Measurements from ENCODE around the gene CLRN1.
A peak's percentile ranks its signal among the peaks of the same experiment; 100 is the strongest.

The CLRN1 gene

DNA sequence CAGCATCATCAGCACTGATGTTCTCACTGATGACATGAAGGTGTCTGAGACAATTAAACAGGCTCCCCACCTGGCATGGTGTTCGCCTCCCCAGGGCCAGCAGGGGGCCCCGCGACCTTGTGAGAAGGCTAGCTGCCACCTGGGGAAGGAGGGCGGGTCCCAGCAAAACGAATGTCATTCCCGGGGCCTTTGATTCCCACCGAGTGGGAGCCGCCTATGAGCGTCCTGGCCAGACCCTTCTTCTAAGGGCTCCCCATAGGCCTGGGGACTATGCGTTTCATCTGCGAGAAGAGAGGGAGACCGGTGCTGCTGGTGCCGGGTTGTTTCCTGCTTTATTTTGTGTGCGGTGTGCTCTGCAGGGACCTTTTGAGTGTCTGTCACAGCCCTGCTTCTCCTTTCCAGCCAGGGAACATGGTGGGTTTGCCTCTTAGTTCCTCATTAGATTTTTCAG is 46.8 kb downstream of the CLRN1 start:
- peak; percentile 57 for FAIRE-seq
- peak; percentile 51 for DNase-seq (ENCODE audit: insufficient read length, low spot score)

DNA sequence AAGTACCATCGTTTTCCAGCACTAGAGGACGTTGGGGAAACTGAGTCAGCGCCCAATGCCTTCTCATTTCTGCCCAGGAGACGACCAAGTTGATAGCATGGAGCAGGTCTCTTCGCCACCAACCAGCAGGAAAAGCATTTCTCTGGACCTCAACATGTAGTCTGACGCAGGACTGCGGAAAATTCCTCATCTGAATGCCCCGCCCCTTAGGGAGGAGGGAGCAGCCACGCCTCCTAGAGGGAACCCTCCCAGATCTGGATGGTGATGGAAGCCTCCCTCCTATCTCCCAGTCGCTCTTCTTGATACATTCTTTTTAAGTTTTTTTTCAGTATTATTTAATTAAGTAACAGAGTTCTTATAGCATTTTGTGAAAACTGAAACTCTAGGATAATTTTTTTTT is 49.9 kb downstream of the CLRN1 start:
- DNase-seq (ENCODE audit: insufficient read length, low spot score) (no peak), FAIRE-seq (no peak)

DNA sequence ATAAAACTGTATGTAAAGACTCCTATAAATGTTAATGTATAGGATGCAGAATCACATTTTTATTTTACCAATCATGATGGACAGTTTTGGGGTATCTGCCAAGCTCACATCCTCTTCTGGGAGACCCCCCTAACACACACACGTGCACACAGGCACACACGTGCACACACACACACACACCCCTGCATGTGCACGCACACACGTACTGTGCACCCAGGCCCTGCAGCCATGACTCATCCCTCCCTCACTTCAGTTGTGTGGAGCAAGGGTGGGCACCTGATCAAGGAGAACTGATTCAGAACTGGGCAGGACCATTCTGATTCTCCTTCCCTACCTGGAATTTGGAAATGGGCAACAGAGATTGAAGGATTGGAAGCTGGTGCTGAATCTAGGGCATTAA is 51.3 kb downstream of the CLRN1 start:
- FAIRE-seq, result no peak
- DNase-seq (ENCODE audit: insufficient read length, low spot score), result no peak

DNA sequence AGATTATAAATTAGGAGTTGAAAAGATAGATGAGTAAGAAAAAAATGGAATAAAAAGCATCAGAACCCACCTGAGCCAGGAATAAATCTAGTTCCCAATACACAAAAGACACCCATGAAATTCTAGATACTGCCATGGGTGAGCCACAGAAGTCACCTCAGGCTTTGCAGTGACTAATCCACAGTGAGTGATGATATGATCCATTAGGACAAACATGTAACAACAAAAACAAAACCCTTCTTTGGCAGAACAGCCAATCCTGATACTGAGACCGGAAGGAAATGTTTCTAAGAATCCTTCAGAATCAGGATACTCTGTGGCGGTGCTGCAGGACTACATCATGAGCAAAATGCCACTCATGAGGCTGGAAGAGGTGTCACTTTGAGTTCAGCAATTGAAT is 52.3 kb downstream of the CLRN1 start:
- no peak for FAIRE-seq

DNA sequence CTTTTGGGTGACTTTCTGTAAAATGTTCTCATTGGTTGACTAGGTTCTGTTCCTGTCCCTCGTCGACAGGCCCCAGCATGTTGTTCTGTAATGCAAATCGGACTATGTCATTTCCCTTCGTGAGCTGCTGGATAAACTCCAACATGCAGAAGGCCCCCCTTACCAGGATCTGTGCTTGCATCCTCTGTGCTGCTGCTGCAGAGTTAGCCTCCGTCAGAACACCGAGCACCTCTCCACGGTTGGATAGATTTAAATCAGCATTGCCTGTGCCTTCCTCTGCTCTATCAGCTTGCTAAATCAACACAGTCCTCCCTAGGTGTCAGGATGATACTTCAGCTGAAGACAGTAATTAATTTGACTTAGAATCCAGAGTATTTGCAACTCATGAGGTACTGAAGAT is 54.6 kb downstream of the CLRN1 start:
- DNase-seq (ENCODE audit: insufficient read length, low spot score), result no peak
- FAIRE-seq, result no peak

More for the DNA sequence above, 52.3 kb downstream of the CLRN1 start:
- DNase-seq (ENCODE audit: insufficient read length, low spot score), result no peak

DNA sequence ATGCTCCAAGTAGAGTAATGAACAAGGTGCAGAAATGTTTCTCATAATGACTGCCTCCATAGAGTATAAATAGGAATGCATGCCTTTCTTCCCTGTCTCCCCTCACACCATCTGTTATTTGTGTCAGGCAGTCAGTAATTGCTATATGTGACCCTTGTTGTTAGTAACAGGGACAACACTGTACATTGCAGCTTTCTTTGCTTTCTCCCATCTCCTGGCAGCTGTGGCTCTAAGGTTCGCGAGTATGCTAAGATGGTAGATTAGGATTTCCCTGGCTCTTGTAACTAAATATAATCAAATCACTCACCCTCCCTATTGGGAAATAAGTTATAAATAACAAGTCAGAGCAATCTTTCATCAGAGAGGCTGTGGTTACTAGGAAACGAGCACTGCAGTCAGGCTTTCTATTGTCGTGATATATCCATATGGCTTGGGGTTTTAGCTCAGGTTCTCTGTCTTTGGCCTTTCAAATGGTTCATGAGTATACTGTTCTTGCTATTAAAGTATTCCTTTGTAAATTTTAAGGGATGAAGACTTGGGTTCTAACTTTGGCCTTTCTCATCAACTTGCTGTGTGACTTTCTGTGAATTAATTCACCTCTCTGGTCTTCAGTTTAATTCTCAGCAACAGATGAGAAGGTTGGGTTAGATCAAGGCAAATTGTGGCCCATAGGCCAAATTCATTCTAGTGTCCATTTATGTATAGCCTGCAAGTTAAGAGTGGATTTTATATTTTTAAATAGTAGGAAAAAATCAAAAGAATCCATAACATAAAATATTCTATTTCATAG is 59.2 kb downstream of the CLRN1 start:
- DNase-seq (ENCODE audit: insufficient read length, low spot score), result no peak
- no peak for FAIRE-seq

DNA sequence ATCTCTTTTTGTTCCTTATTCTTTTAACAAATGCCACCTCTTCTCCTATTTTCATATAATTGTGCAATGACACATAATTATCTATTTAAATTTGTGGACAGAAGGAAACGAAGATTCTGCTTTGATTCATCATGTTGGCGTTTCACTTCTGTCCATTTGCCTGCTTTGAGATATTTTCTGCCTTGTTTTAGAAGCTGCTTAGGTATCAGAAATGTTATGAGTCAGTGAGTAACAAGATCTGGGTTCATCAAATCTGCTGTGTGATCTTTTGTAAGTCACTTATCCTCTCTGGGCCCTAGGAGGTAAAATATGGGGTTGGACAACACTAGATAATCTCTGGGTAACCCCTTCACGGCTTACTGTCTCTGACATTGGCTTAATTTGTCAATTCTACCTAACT is 60.0 kb downstream of the CLRN1 start:
- DNase-seq (ENCODE audit: insufficient read length, low spot score) (no peak), FAIRE-seq (no peak)

DNA sequence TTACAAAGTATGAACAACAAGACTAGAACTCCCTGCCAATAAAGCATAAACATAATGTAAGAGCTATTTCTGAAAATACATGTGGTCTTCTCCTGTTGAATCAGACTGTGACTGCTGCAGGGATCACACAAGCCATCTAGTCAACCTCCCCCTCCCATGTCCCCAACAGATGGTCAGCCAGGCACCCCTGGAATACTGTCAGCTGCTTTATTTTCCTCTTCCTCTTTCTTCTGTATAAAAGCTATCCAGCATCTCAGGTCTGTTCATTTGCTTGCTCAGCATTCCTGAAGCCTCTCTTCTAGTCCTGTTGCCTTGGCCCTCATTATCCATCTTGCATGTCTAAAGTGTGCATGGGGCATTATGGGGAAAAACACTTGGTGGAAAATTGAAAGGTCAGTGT is 60.8 kb downstream of the CLRN1 start:
- FAIRE-seq (no peak), DNase-seq (ENCODE audit: insufficient read length, low spot score) (no peak)

DNA sequence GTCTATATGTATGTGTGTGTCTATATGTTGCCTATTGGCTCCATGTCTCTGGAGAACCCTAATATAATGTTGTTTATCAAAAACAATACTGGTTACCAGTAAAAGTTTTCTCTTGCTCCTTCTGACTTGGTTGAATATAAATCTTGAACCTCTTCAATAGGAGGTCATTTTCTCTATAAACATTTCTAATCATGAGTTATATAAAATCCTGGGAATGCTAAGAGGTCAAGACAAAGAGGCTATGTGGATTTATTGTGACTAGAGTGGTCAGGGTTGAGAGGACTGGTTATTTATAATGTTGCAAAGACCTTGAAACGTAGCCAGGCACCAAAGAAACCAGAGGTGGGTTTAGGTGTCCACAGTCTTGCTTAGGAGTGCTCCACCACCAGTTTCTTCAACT is 66.1 kb downstream of the CLRN1 start:
- DNase-seq (ENCODE audit: insufficient read length, low spot score) (no peak), FAIRE-seq (no peak)

DNA sequence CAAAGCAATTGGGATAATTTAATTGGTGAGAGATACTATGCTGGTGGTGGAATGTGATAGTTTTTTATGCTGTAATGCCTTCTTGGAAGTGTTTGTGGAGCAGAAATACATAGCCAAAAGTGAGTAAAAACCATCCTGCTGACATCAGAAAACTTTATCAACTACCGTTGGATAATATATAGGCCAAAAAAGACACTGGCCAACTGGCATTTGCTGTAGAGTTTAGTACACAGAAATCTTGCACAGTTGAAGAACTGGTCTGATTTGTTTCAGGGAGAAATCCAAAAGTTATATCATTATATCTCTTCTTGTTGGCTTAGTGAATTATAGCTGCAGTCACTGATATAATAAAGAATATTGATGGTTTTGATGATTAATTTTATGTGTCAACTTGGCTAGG is 66.8 kb downstream of the CLRN1 start:
- FAIRE-seq (no peak), DNase-seq (ENCODE audit: insufficient read length, low spot score) (no peak)

DNA sequence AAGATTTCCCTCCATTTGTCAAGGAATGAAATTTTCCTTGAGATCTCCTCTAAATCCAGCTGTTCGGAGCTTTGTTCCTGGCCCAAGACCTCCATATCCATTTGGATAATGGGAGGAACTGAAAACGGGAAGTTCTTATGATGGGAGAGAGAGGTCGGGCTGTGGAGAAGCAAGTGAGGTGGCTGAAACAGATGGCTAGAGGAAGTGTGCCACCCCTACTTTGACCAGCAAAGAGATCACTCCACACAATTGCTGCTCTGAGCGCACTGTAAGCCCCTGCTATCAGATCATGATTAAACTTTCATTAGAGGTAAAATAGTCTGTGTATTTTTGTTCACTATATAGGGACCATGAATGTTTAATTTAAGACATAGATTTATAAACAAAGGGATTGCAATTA is 67.2 kb downstream of the CLRN1 start, which contains the start of gene MINDY4B:
MINDY4B (minus strand) TSS at position 101 of the 400 bp plus-strand sequence; CDS start at position 101, 0 bp downstream.
- FAIRE-seq (no peak), DNase-seq (ENCODE audit: insufficient read length, low spot score) (no peak)

DNA sequence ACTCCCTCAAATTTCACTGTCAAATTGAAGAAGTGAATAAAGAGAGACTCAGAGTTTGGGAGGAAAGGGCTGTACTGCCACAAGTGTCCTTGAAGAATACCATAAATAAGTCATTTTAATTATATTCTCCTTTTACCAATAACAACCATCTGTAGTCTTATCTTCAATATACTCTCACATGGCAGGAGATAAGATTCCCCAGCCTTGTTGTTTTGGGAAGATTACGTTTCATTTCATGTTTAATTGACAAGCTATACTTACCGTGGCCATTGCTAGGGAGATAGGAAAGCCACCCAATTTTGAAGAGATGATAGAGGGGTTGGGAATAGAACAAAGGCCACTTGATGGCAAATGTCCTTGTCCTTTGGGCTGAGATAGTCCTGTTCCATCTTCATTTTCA is 69.5 kb downstream of the CLRN1 start:
- FAIRE-seq (no peak), DNase-seq (ENCODE audit: insufficient read length, low spot score) (no peak)

DNA sequence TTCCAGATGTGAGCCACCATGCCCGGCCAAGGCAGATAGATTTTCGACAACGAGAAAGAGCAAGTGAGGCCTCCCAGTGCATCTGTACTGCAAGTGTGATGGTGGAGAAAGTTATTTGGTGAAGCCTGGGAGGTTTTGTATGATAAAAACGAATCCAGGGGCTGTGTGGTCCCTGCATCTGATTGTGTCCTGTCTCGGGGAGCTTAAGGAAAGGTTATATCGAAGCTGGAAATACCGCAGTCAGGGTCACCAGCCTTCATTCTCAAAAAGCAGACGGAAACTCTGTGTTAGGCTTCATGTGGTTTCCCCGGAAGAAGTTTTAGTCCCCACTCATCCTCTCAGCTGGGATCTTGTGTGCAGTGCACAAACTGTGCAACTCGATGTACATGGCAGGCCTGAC is 70.7 kb downstream of the CLRN1 start:
- DNase-seq (ENCODE audit: insufficient read length, low spot score) (no peak), FAIRE-seq (no peak)

DNA sequence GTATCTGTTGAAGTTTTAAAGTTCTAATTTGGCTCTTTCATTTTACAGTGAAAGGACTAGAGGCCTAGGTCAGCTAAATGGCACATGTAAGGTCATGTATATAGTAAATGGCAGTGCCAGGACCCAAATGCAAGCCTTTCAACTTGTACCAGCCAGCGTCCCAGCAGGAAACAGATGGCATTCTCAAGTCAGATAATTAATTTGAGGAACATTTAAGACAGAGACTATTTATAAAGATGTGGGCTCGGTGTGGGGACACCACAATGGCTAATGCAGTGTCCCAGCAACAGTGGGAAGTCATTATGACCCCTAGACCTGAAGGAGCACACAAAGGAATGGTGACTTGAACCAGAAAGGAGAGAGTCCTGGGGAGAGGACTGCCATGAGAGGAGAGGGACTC is 73.4 kb downstream of the CLRN1 start:
- DNase-seq (ENCODE audit: insufficient read length, low spot score), result no peak
- no peak for FAIRE-seq

DNA sequence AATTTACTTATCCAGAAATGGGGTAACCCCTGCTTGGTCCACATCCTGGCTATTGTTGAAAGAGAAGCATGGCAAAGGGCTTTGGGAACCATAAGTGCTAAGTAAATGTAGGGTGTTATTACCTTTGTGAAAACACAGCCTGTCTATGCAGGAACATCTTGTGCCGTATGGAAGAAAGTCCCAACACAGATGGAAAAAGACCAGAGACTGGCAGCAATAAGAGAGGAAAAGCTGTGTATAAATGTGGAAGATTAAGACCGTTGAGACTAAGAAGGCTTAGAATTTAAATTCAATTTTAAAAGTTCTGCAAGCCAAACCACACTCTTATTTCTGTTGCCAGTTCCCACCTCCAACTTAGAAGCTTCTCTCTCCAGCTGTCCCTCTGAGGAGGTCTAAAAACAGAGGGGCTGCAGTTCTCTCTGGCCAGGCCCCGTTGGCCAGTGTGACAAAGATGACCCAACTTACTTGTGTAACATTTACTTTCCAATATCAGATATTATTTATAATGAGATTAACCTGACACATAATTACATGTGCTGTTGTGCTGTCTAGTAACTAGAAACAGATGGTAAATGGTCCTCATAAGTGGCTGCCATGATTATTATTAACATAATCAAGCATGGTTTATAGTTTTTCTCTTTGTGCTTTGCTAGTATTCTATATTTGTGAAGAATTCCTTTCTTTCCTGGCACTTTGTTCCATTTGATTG is 74.3 kb downstream of the CLRN1 start:
- FAIRE-seq (no peak), DNase-seq (ENCODE audit: insufficient read length, low spot score) (no peak)

DNA sequence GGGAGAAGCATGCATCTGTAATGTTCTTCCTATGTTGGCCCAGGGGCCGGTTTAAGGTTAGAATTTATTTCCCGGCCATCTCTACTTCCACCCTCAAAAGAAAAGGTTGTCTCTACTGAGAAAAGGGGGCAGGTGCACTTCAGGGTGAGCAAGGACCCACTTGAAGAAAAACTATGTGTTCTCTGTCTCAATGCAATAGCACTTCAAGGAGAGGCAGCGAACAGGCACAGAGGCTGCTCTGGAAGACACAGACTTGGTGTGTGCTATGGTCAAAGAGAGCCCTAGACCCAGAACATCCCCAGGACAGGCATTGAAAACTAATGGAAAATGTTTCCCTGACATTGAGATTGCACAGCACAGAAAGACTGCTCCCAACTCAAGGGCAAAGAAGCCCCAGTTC is 74.9 kb downstream of the CLRN1 start:
- DNase-seq (ENCODE audit: insufficient read length, low spot score), result no peak
- FAIRE-seq, result no peak

DNA sequence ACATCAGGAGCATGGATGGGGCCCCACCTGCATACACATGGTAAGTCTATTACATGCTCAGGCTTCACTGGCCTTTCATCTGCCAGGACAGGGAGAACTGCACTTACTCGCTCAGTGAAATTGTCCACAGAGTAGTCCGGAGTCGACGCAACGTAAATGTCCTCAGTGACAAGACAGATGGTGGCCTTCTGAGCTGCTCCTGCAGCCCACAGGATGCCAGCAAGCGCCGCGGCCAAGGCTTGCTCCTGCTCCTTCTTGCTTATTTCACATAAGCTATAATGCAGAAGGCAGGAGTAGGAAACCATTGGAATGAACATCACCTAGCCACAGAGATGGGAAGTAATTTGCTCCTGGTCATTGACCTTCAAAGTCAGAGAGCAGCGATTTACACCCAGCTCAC is 81.7 kb downstream of the CLRN1 start:
- FAIRE-seq (no peak), DNase-seq (ENCODE audit: insufficient read length, low spot score) (no peak)

DNA sequence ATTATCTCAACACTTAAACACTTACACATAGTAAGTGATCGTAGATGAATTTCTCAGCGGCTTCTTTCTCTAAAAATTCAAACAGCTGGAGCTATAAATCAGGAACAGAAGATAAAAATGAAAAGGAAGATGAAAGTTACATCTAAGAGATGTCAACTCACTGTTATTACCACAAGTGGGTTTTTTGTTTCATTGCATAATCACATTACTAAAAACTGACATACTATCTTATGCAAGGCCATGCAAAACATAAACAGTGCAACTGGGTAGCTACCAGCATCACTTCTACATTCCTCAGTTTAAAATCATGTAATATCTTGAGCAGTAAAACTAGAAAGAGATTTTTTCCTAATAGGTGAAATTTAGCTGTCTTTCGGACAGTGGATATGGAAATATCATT is 82.2 kb downstream of the CLRN1 start:
- FAIRE-seq, result no peak
- DNase-seq (ENCODE audit: insufficient read length, low spot score), result no peak

DNA sequence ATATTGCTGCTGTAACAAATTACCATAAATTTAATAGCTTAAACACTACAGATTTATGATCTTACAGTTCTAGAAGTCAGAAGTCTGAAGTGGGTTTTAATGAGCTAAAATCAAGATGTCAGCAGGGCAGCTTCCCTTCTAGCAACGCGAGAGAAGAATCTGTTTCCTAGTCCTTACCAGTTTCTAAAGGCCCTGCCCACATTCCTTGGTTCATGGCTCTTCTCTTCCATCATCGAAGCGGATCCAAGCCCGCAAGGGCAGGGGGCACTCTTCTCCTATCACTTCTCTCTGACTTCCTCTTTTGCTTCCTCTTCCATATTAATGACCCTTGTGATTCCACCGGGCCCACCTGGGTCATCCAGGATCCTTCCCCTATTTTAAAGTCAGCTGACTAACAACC is 83.4 kb downstream of the CLRN1 start:
- DNase-seq (ENCODE audit: insufficient read length, low spot score), result no peak
- FAIRE-seq, result no peak

DNA sequence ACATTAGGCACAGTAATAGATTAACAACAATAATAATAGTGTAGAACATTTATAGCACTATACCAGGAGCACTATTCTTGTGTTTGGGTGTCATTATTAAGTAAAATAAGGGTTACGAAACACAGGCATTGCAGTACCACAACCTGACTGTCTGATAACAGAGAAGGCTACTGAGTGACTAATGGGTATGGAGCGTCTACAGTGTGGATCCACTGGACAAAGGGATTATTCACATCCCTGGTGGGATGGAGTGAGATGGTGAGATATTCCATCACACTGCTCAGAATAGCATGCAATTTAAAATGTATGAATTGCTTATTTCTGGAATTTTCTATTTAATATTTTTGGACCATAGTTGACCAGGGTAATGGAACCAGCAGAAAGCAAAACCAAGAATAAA is 85.5 kb downstream of the CLRN1 start:
- DNase-seq (ENCODE audit: insufficient read length, low spot score) (no peak), FAIRE-seq (no peak)

DNA sequence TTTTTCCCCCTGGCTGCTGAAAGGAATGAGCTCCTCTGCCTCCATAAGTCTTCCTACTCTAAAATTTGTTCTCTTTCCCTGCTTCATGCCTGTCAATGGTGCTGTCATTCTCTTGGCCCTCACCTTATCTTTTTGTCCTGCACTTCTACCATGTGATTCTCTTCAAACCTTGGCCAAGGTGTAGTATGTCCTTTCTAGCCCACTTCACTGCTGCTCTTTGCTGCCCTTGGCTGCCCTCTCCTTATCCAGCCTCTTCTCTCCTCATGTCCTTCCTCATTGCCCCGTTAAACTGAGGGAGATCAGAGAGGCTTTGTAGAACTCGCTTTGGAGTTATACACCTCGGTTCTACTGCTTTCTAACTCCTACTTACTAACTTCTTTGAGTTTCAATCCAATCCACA is 87.0 kb downstream of the CLRN1 start:
- FAIRE-seq (no peak), DNase-seq (ENCODE audit: insufficient read length, low spot score) (no peak)

DNA sequence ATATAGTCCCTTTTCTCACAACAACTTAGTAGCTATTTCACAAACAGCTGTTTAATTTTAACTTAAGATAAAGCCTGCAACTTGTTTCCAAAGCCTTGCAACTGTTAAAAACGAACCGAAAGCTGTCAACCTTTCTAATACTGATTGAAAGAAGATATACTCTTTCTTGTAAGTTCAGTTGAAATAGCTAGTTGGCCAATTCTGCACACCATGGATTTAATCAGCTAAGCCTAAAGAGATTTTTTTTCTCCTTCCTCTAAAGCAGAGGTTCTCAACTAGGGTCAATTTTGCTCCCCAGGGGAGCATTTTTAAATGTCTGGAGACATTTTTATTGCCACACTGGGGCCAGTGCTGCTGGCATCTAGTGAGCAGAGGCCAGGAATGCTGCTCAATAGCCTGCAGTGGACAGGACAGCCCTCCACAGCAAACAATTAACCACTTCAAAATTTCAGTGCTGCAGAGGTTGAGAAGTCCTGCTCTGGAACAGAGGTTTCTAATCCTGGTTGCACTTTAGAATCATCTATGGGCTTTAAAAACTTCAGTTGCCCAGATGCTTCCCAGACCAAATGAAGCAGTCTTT is 93.4 kb downstream of the CLRN1 start:
- DNase-seq (ENCODE audit: insufficient read length, low spot score), result no peak
- FAIRE-seq, result no peak

Data from HTR-8/SVneo (cell line).